Measurements from ENCODE around the gene SST. TPM values are rescaled to one million over a fixed set of nuclear protein-coding genes. Genes with fewer than 3 reads are reported as not detected.

The SST gene
- total RNA-seq (2022) (not detected in 2 replicates), Bru-seq, nascent RNA (not detected), BruChase-seq, experiment 1, labeled RNA remaining after a 2-hour chase (not detected), BruChase-seq, experiment 2, labeled RNA remaining after a 6-hour chase (not detected)
- long read RNA-seq = 0 reads

- peaks cover 13% of the 10 kb centered on the region; the same call in 1 of the 2 replicates for H3K4me1 ChIP-seq
- H3K4me3 ChIP-seq (ENCODE audit: low read depth, low read length) = no peak within 1 kb of the TSS
- H3K27me3 Mint-ChIP-seq (ENCODE audit: insufficient read depth, unreplicated experiment) = peaks cover 12% of the 10 kb centered on the region
- BruUV-seq (replicated peaks) = no TSS peak
- no peaks in the 10 kb centered on the region for H3K9me3 Mint-ChIP-seq (ENCODE audit: unreplicated experiment)
- H3K9me3 ChIP-seq = no peaks in the 10 kb centered on the region
- no peak within 1 kb of the TSS for H3K27ac Mint-ChIP-seq (ENCODE audit: unreplicated experiment)
- H3K36me3 Mint-ChIP-seq (ENCODE audit: insufficient read depth, unreplicated experiment) = peaks cover 6% of the 10 kb centered on the region
- no peaks in the 10 kb centered on the region for H3K36me3 ChIP-seq (ENCODE audit: control insufficient read depth, insufficient read depth, low read length)
- TF ChIP-seq, protein P1, sequence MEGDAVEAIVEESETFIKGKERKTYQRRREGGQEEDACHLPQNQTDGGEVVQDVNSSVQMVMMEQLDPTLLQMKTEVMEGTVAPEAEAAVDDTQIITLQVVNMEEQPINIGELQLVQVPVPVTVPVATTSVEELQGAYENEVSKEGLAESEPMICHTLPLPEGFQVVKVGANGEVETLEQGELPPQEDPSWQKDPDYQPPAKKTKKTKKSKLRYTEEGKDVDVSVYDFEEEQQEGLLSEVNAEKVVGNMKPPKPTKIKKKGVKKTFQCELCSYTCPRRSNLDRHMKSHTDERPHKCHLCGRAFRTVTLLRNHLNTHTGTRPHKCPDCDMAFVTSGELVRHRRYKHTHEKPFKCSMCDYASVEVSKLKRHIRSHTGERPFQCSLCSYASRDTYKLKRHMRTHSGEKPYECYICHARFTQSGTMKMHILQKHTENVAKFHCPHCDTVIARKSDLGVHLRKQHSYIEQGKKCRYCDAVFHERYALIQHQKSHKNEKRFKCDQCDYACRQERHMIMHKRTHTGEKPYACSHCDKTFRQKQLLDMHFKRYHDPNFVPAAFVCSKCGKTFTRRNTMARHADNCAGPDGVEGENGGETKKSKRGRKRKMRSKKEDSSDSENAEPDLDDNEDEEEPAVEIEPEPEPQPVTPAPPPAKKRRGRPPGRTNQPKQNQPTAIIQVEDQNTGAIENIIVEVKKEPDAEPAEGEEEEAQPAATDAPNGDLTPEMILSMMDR (IDR thresholded peaks at IDR 0.05; ENCODE audit: insufficient read depth in 1 of 2, low read depth in 1 of 2, low read length in 1 of 2, severe bottlenecking in 1 of 2, unreplicated experiment in 1 of 2) = no peak
- CTCF ChIA-PET = interaction anchor here (0.7 to 0.9 kb wide), 2 partner anchors 8 to 23 kb away, joined by 3 read pairs; no protein-coding TSS in a partner anchor
- intact Hi-C loops (cut with micrococcal nuclease; ENCODE audit: unreplicated experiment) = no loop called here
- peak; percentile 59 to 71 for DNase-seq
- POLR2A ChIA-PET = no interaction called here
- H3K27me3 ChIP-seq (replicated peaks; ENCODE audit: control insufficient read depth, insufficient read depth, low read length) = no peaks in the 10 kb centered on the region
- no peak within 1 kb of the TSS for H3K4me3 Mint-ChIP-seq (ENCODE audit: unreplicated experiment)
- peaks cover 8% of the 10 kb centered on the region for H3K4me1 Mint-ChIP-seq (ENCODE audit: low read depth, unreplicated experiment)
Observed at GRCh38 chr3:187669675-187670504, at the start of gene SST. TSS of gene SST (minus strand) at chr3:187670394. CDS start at chr3:187670291, 103 bp downstream.

DNA sequence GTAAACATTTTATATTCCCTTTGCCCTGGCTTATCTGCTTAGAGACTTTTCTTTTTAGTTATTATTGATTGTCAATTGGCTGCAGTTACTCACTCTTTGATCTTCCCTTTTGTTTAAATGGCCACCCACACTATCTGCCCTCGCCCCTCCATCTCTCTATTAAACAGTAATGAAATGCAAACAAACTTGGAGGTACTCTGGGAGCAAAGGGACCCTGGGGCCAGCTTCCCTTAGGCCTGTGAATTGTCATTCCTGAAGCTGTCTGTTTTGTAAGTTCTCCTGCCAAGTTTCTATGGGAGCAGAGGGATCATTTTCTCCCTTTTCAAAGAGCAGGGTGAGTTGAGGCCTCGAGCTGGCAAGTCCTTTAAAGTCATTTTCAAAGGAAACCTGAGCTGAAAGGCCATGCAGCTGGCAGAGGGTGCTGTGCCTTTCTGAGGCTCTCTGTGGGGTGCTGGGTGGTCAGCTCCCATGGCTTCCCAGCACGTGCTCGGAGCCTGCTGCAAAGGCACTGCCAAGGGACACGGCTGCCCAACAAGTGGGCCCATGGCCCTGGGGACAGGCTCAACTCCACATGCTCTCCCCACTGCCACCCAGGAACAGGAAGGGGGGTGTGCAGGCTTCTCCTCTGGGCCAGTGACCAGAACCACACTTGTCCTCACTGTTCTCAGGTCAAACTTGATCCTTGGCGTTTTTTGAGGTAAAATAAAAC is 49.6 kb upstream of the SST start:
- no peak overlapping the region for H3K4me3 Mint-ChIP-seq (ENCODE audit: unreplicated experiment)
- no peaks in the 10 kb centered on the region for H3K27me3 Mint-ChIP-seq (ENCODE audit: insufficient read depth, unreplicated experiment)
- Histone ChIP-seq H3K4me3 (ENCODE audit: low read depth, low read length) (no peak overlapping the region), H3K36me3 (ENCODE audit: control insufficient read depth, insufficient read depth, low read length) (peaks cover 8% of the 10 kb centered on the region), H3K9me3 (no peaks in the 10 kb centered on the region), H3K27me3 (replicated peaks; ENCODE audit: control insufficient read depth, insufficient read depth, low read length) (no peaks in the 10 kb centered on the region), H3K4me1 (peaks cover 11% of the 10 kb centered on the region)
- DNase-seq = no peak
- ChIA-PET CTCF (interaction anchor here (0.8 to 1.1 kb wide), 3 partner anchors 15 to 464 kb away, joined by 3 read pairs; no protein-coding TSS in a partner anchor), POLR2A (no interaction called here)
- intact Hi-C loops (cut with micrococcal nuclease; ENCODE audit: unreplicated experiment) = no loop called here
- no TSS peak for BruUV-seq (replicated peaks)
- no peak overlapping the region for H3K27ac Mint-ChIP-seq (ENCODE audit: unreplicated experiment)
- peaks cover 15% of the 10 kb centered on the region for H3K4me1 Mint-ChIP-seq (ENCODE audit: low read depth, unreplicated experiment)
- H3K9me3 Mint-ChIP-seq (ENCODE audit: unreplicated experiment) = no peaks in the 10 kb centered on the region
- H3K36me3 Mint-ChIP-seq (ENCODE audit: insufficient read depth, unreplicated experiment) = peaks cover 30% of the 10 kb centered on the region
- TF ChIP-seq, protein P1 (IDR thresholded peaks at IDR 0.05; ENCODE audit: insufficient read depth in 1 of 2, low read depth in 1 of 2, low read length in 1 of 2, severe bottlenecking in 1 of 2, unreplicated experiment in 1 of 2) = no peak

DNA sequence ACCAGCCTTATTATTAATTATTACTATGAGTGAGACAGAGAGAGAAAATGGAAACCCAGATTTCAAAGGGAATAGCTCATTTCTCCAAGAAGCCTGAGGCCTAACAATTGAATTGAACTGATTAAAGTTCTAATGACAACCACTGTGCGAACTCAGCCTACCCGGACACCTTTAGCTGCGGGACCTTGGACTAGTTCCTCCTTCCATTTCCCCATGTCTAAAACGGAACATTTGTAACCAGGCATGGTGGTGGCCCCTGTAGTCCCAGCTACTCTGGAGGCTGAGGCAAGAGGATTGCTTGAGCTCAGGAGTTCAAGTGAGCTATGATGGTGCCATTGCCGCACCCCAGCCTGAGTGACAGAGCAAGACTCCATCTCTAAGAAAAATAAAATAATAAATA is 48.6 kb upstream of the SST start:
- BruUV-seq (replicated peaks) = no TSS peak
- TF ChIP-seq, protein P1 (IDR thresholded peaks at IDR 0.05; ENCODE audit: insufficient read depth in 1 of 2, low read depth in 1 of 2, low read length in 1 of 2, severe bottlenecking in 1 of 2, unreplicated experiment in 1 of 2) = no peak
- no peak overlapping the region for H3K4me3 Mint-ChIP-seq (ENCODE audit: unreplicated experiment)
- H3K27me3 ChIP-seq (replicated peaks; ENCODE audit: control insufficient read depth, insufficient read depth, low read length) = no peaks in the 10 kb centered on the region
- POLR2A ChIA-PET = no interaction called here
- H3K9me3 Mint-ChIP-seq (ENCODE audit: unreplicated experiment) = no peaks in the 10 kb centered on the region
- H3K4me1 Mint-ChIP-seq (ENCODE audit: low read depth, unreplicated experiment) = peaks cover 22% of the 10 kb centered on the region
- peaks cover 5% of the 10 kb centered on the region; the same call in 1 of the 2 replicates for H3K36me3 ChIP-seq (ENCODE audit: control insufficient read depth, insufficient read depth, low read length)
- no peak overlapping the region for H3K4me3 ChIP-seq (ENCODE audit: low read depth, low read length)
- H3K27ac Mint-ChIP-seq (ENCODE audit: unreplicated experiment) = no peak overlapping the region
- no peaks in the 10 kb centered on the region for H3K9me3 ChIP-seq
- peaks cover 11% of the 10 kb centered on the region for H3K4me1 ChIP-seq
- H3K27me3 Mint-ChIP-seq (ENCODE audit: insufficient read depth, unreplicated experiment) = no peaks in the 10 kb centered on the region
- no peak for DNase-seq
- CTCF ChIA-PET = no interaction called here
- peaks cover 20% of the 10 kb centered on the region for H3K36me3 Mint-ChIP-seq (ENCODE audit: insufficient read depth, unreplicated experiment)
- intact Hi-C loops (cut with micrococcal nuclease; ENCODE audit: unreplicated experiment) = no loop called here
